Breast epithelium (tissue), 4 donors: ENCODE data around the gene MFAP2. TPM values are rescaled to one million over a fixed set of nuclear protein-coding genes. Genes with fewer than 3 reads are reported as not detected.

Source experiments
- DNase-seq, 2 donors: peaks; one replicate each; pipeline ENCODE4 v3.0.0-alpha.2; 2019; ENCODE audit warnings: low spot score in 2 of 2
- H3K27ac ChIP-seq, 2 donors: fragments of 200-600 bp; sonication (generic) in 1 of 2; one replicate each; pipeline ENCODE4 v1.5.1; 2016 to 2019; ENCODE audit warnings: mild to moderate bottlenecking in 1 of 2
- H3K27me3 ChIP-seq, 2 donors: fragments of 200-600 bp; sonication (generic) in 1 of 2; one replicate each; pipeline versions ENCODE4 v1.5.1 to v1.6.0; 2017 to 2019; ENCODE audit warnings: control low read depth in 1 of 2, mild to moderate bottlenecking in 1 of 2
- H3K36me3 ChIP-seq: fragments of 200-600 bp; one replicate; pipeline ENCODE4 v1.5.1; 2019
- H3K4me1 ChIP-seq, 2 donors: fragments of 200-600 bp; sonication (generic); one replicate each; pipeline ENCODE4 v1.5.1; 2016 to 2019; ENCODE audit warnings: control low read depth in 1 of 2
- H3K4me3 ChIP-seq, 3 donors: fragments of 200-600 bp; sonication (generic); 1 replicate in 2 of 3; 2 replicates in 1 of 3; pipeline ENCODE4 v1.5.1; 2016 to 2019; ENCODE audit warnings: mild to moderate bottlenecking in 3 of 3, moderate library complexity in 2 of 3
- H3K9me3 ChIP-seq, 2 donors: fragments of 200-600 bp; sonication (generic) in 1 of 2; one replicate each; pipeline ENCODE4 v1.5.1; 2016 to 2019; ENCODE audit warnings: control low read depth in 1 of 2
- CTCF ChIP-seq, 3 donors: fragments of 450-650 bp; IDR thresholded peaks; one replicate each; pipeline ENCODE4 v1.5.1; 2016 to 2017; ENCODE audit warnings: antibody characterized with exemption in 3 of 3, mild to moderate bottlenecking in 3 of 3, moderate library complexity in 3 of 3
- POLR2A ChIP-seq: fragments of 450-650 bp; IDR thresholded peaks from one replicate; pipeline ENCODE4 v1.6.1; 2016; ENCODE audit warnings: antibody characterized with exemption, mild to moderate bottlenecking, moderate library complexity
- POLR2AphosphoS5 ChIP-seq, 3 donors: sonication (generic); formaldehyde crosslinking; IDR thresholded peaks; one replicate each; pipeline ENCODE4 v1.6.1; 2017; ENCODE audit warnings: antibody characterized with exemption in 3 of 3
- intact Hi-C: fragments of 100-400 bp; cut with DNase I; formaldehyde crosslinking; loops from one replicate; pipeline ENCODE4 v1.15.1; 2023; ENCODE audit warnings: low total_unique reads
- total RNA-seq, 3 donors: library from RNA; depleted of rRNA; stranded (reverse); fragments of >200 nt; gene quantifications; one replicate each; pipeline ENCODE4 v1.1.0, GENCODE V29; 2016

MFAP2 gene
- total RNA-seq, 3 donors from 2014 or later: 4.5 to 40.2 (median 10.8) TPM

DNA sequence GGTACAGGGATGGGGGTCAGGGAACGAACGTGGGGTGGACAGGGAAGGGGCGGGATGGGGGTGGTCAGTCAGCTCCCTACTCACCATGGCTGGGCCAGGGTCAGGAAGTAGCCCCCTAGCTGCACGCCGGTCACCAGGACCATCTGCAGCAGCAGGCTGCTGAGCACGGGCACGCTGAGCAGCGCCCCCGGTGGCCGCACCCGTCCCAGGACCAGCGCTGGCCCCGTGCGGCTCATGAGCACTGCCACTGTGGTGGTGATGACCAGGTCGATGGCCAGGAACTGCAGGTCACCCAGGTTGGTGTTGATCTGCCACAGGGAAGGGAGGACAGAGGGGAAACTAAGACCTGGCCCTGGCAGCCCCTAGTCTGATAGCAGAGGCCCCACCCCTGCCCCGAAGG, 6.5 kb upstream of the MFAP2 start:
- Histone ChIP-seq H3K27ac (no peak overlapping the region), H3K4me1 (no peaks in the 10 kb centered on the region), H3K4me3 (no peak overlapping the region), H3K36me3 (no peaks in the 10 kb centered on the region), H3K9me3 (no peaks in the 10 kb centered on the region), H3K27me3 (no peaks in the 10 kb centered on the region)
- TF ChIP-seq CTCF (IDR thresholded peaks at IDR 0.05): no peak
- TF ChIP-seq POLR2AphosphoS5 (IDR thresholded peaks at IDR 0.05): no peak
- TF ChIP-seq POLR2A: no peak
- intact Hi-C loops: no loop called here
- no peak for DNase-seq

DNA sequence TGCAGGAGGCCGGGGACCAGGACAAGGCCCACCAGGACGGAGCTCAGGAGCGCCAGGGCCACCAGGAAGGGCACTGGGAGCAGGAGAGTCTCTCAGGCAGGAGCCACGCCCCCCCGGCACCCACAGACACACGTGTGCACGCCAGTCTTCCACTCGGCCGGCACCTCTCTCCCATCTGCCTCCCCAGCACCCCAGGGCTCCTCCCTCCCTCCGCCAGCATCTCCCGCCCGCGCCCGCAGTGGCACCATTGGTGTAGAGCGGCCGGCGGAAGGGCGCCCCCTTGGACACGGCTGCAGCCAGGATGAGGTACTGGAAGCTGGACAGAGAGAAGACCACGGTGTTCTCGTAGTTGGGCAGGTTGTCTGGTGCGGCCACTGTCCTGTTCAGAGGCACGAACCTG, 6.1 kb upstream of the MFAP2 start:
- Histone ChIP-seq H3K4me3 (no peak overlapping the region), H3K4me1 (no peaks in the 10 kb centered on the region), H3K27ac (no peak overlapping the region), H3K9me3 (no peaks in the 10 kb centered on the region), H3K36me3 (no peaks in the 10 kb centered on the region), H3K27me3 (no peaks in the 10 kb centered on the region)
- no peak for DNase-seq
- intact Hi-C loops: no loop called here
- TF ChIP-seq POLR2AphosphoS5 (IDR thresholded peaks at IDR 0.05) (no peak), CTCF (IDR thresholded peaks at IDR 0.05) (no peak), POLR2A (no peak)

DNA sequence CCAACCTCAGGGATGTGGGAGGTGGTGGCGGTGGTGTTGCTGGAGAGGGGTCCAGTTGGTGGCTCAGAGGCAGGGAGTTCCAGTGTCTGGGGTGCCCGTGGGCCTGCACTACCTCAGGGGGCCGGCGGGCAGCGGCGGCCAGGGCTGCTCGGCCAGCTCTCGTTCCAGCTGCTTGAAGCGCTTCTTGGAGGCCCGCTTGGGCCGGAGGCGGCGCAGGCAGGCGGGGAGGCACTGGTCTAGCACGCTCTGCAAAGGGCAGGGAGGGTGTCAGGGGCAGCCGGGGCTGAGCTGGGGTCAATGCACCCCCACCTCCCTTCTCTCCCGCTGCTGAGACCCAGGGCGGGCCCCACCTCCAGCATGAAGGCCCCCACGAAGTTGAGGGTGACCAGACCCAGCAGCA, 5.7 kb upstream of the MFAP2 start:
- Histone ChIP-seq H3K4me3 (no peak overlapping the region), H3K4me1 (no peaks in the 10 kb centered on the region), H3K9me3 (no peaks in the 10 kb centered on the region), H3K27me3 (no peaks in the 10 kb centered on the region), H3K27ac (no peak overlapping the region), H3K36me3 (no peaks in the 10 kb centered on the region)
- DNase-seq: no peak
- intact Hi-C loops: no loop called here
- TF ChIP-seq POLR2A: no peak
- no peak for TF ChIP-seq POLR2AphosphoS5 (IDR thresholded peaks at IDR 0.05)
- TF ChIP-seq CTCF (IDR thresholded peaks at IDR 0.05): no peak

- intact Hi-C loops: loop anchor here (5.0 kb wide), 1 partner anchor 712 kb away; no protein-coding TSS in a partner anchor
- peak overlapping the region; percentile 48 to 68 for H3K27ac ChIP-seq
- H3K4me1 ChIP-seq: no peaks in the 10 kb centered on the region
- no peaks in the 10 kb centered on the region for H3K27me3 ChIP-seq
- no peaks in the 10 kb centered on the region for H3K36me3 ChIP-seq
- TF ChIP-seq POLR2AphosphoS5 (IDR thresholded peaks at IDR 0.05) (peak in 1 of 3 donors; percentile 67), CTCF (IDR thresholded peaks at IDR 0.05) (no peak), POLR2A (no peak)
- no peaks in the 10 kb centered on the region for H3K9me3 ChIP-seq
- peak; percentile 63 to 80 for DNase-seq
- H3K4me3 ChIP-seq: no peak overlapping the region
Measured at GRCh38 chr1:16984717-16985116, 4.3 kb upstream of the MFAP2 start.

DNA sequence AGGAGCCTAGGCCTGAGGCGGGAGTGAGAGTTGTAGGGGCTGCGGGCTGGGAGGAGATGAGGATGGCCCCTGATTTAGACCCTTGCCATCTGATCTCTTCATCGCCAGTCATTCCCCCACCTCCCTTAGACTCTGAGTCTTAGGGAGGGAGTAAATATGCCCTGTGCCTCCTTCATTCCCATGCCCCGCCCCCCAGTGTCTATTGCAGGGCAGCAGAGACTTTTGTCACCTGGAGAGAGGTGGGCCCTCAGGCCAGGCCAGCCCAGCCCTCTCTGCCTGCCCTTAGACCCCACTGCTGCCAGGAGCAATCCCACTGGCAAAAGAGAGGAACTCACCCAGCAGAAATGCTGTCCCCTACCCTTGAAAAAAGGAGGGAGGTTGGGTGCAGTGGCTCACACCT, 3.2 kb upstream of the MFAP2 start:
- Histone ChIP-seq H3K4me1 (peaks cover 2 to 6% of the 10 kb centered on the region in 2 donors), H3K36me3 (no peaks in the 10 kb centered on the region), H3K27ac (no peak overlapping the region), H3K4me3 (no peak overlapping the region), H3K27me3 (no peaks in the 10 kb centered on the region), H3K9me3 (no peaks in the 10 kb centered on the region)
- DNase-seq: no peak
- intact Hi-C loops: loop anchor here (5.0 kb wide), 1 partner anchor 711 kb away; no protein-coding TSS in a partner anchor
- TF ChIP-seq POLR2A: no peak
- no peak for TF ChIP-seq CTCF (IDR thresholded peaks at IDR 0.05)
- TF ChIP-seq POLR2AphosphoS5 (IDR thresholded peaks at IDR 0.05): no peak
